Measurements from ENCODE around the gene MRPS2. TPM values are rescaled to one million over a fixed set of nuclear protein-coding genes. Genes with fewer than 3 reads are reported as not detected.
"Not testable (repeated sequence)": the region's sequence is repeated elsewhere in the genome, so short reads cannot be mapped to it uniquely, and the experiment has no call there.

Gene MRPS2
- total RNA-seq, 2 experiments from 2014 or later = 50.0 to 70.6 TPM

DNA sequence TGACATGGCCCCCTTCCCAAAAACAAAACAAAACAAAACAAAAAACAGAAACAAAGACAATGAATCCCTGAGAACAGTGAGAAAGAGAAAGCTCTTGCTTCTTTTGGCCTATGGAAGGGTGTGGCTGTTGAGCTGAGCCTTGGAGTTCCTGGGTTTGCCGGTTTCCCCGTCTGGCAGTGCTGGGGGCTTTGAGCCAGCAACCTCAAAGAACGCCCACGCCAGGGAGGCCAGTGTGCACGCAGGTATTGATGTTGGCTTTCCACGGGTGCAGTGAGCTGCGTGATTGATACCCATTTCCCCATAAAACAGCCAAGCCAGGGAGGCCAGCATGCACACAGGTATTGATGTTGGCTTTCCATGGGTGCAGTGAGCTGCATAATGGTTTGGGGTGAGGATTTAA is 12.4 kb downstream of the MRPS2 start:
- no peak overlapping the region for H3K4me3 Mint-ChIP-seq
- H3K9me3 Mint-ChIP-seq (ENCODE audit: low read depth) = peaks cover 9% of the 10 kb centered on the region
- H3K27me3 Mint-ChIP-seq = peaks cover 3% of the 10 kb centered on the region
- DNase-seq = no peak
- H3K36me3 Mint-ChIP-seq (ENCODE audit: low read depth) = no peaks in the 10 kb centered on the region
- ChIA-PET POLR2A (no interaction called here), CTCF (interaction anchor here (0.6 kb wide), 1 partner anchor 273 kb away, joined by 3 read pairs; no protein-coding TSS in a partner anchor)
- intact Hi-C loops (cut with DNase I, micrococcal nuclease) = no loop called here
- no peak overlapping the region for H3K27ac Mint-ChIP-seq
- ATAC-seq = no peak
- no peaks in the 10 kb centered on the region for H3K4me1 Mint-ChIP-seq

GRCh38 chr9:135513351-135513846 is 12.9 kb downstream of the MRPS2 start:
- peaks cover 9% of the 10 kb centered on the region for H3K9me3 Mint-ChIP-seq (ENCODE audit: low read depth)
- H3K27me3 Mint-ChIP-seq = peaks cover 3% of the 10 kb centered on the region
- H3K27ac Mint-ChIP-seq = no peak overlapping the region
- ChIA-PET POLR2A (no interaction called here), CTCF (interaction anchor here (0.6 kb wide), 1 partner anchor 273 kb away, joined by 3 read pairs; no protein-coding TSS in a partner anchor)
- no peaks in the 10 kb centered on the region for H3K4me1 Mint-ChIP-seq
- ATAC-seq (no peak), DNase-seq (no peak)
- no peak overlapping the region for H3K4me3 Mint-ChIP-seq
- no peaks in the 10 kb centered on the region for H3K36me3 Mint-ChIP-seq (ENCODE audit: low read depth)
- intact Hi-C loops (cut with DNase I, micrococcal nuclease) = no loop called here

DNA sequence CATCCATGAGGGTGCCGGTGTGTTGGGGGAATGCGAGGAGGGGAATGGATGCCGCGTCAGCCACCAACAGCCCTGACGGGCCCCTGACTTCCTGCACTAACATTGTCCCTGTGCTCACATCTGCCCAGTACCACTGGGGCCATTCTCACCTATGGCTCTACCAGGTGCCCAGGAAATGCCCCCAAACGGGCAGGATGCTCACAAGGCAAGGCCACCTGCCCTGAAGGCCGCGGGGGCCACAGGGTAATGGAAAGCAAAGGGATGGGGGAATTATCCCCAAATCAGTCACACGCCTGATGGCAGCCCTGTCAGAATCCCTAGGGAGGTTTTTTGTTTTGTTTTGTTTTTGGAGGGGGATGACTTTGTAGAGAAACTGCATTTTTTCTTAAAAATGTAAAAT is 13.4 kb downstream of the MRPS2 start:
- not testable (repeated sequence) for H3K4me1 Mint-ChIP-seq

DNA sequence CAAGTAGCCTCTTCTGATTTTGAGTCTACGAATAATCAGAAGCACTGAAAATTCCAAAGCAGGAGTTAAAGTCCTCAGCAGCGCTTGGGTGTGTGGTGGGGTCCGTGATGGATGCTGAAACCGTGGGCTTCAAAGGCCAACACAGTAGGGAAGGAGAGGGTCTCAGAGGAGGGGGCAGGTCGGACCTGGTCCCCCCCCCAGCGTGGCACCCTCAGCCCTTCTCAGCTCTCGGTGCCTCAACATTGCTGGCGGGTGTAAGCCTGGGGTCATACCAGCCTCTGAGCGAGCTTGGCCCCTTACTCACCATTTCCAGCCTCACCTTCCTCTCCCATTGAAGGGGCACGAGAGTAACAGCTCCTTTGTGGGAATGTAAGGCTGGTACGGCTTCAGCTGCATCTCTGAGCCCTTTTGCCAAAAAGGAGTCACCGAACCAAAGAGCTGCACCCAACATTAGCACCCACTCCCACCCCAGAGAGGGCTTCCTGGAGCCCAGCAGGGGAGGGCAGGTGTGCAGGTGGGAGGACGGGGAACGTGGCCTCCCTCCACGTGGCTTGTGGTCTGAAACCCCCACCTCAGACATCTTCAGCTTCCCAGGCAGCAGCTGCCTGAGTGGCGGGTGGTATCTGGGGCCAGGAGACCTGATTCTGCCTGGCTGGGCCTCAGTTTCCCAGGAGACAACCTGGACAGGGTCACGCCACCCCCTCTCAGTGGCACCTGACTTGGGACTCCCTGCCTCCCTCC is 14.0 kb downstream of the MRPS2 start:
- CTCF ChIA-PET = no interaction called here
- H3K36me3 Mint-ChIP-seq (ENCODE audit: low read depth) = no peaks in the 10 kb centered on the region
- no peak overlapping the region for H3K4me3 Mint-ChIP-seq

More for the DNA sequence above, 13.4 kb downstream of the MRPS2 start:
- H3K27me3 Mint-ChIP-seq; POLR2A ChIA-PET; ATAC-seq; CTCF ChIA-PET; intact Hi-C loops (cut with DNase I, micrococcal nuclease); H3K27ac Mint-ChIP-seq; H3K9me3 Mint-ChIP-seq (ENCODE audit: low read depth); DNase-seq; H3K4me3 Mint-ChIP-seq; H3K36me3 Mint-ChIP-seq (ENCODE audit: low read depth): not testable (repeated sequence)

DNA sequence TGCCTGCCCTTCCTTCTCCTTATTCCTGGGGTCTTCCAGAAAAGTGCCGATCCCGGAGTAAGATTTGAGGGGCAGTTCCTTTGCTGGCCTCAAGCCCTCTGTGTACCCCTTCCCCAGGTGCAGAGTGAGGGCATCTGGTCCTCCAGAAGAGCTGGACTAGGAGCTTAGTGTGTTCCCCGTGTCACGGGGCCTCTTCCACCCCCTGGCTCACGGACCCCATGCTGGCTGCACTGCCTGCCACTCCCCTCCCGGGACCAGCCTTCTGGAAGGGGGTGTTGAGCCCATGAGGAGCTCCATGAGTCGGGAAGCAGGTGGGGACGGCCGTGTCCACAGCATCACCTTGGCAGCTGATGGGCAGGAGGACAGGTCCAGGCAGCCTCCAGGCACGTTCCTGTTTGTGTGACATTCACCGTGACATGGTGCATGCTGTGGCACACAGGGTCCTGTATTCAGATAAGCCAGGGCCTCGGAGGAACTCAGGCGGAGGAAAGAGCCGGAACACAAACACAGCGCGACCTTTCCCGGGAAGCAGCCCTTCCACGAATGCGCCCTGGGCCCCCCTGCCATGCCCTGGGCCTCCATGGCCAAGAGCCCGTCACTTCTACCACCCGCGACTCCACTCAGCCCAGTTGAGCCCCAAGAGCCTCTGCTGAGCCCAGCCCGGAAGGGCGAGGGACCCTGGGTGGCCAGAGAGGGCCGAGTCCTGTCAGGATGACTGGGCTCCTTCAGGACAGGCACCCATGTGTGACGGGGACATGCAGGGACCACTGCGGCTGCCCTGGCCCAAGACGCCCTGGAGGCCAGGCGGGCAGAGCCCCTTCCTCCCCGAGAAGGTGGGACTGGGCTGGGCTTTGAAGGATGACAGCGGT is 14.8 kb downstream of the MRPS2 start:
- Mint-ChIP-seq H3K4me3 (no peak overlapping the region), H3K27me3 (peaks cover 4% of the 10 kb centered on the region), H3K4me1 (no peaks in the 10 kb centered on the region), H3K27ac (no peak overlapping the region), H3K36me3 (ENCODE audit: low read depth) (no peaks in the 10 kb centered on the region), H3K9me3 (ENCODE audit: low read depth) (no peaks in the 10 kb centered on the region)
- ChIA-PET POLR2A (no interaction called here), CTCF (no interaction called here)
- intact Hi-C loops (cut with DNase I, micrococcal nuclease) = no loop called here
- no peak for ATAC-seq
- no peak for DNase-seq

More for the DNA sequence above, 14.0 kb downstream of the MRPS2 start:
- POLR2A ChIA-PET = no interaction called here
- DNase-seq (no peak), ATAC-seq (no peak)
- intact Hi-C loops (cut with DNase I, micrococcal nuclease) = no loop called here
- H3K27ac Mint-ChIP-seq = no peak overlapping the region
- H3K9me3 Mint-ChIP-seq (ENCODE audit: low read depth) = peaks cover 1% of the 10 kb centered on the region
- H3K4me1 Mint-ChIP-seq = no peaks in the 10 kb centered on the region
- H3K27me3 Mint-ChIP-seq = peaks cover 3% of the 10 kb centered on the region

DNA sequence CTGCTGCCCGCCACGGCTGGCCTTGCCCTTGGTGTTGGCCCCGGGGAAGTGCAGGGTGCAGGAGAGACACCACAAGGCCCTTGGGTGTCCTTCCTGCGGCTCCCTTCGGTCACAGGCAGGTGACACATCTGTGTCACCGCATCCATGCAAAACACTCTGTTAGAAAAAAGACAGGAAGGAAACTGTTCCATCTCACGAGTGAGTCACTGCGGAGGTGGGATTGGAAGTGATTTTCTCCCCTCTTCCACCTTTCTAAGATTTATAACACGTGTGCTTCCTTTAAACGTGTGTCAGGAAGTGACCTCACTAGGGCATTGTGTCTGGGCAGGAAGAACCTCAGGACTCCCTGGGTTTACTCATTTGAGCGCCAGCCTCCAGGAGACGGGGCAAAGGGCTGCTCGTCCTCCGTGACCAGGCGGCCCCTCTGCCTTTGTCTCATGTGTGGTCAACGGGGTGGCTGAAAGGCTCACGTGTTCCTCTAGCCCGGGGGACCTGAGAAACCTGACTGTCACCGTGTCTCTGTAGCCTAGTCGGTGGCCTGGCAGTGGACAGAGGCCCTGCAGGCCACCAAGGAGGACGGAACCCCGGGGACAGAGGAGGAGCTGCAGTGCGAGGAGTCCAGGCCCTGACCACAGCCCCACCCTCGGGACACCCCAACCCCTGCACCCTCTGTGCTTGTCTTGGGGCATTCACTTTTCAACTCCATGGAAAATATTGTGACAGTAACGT is 15.8 kb downstream of the MRPS2 start:
- Mint-ChIP-seq H3K4me3 (no peak overlapping the region), H3K9me3 (ENCODE audit: low read depth) (no peaks in the 10 kb centered on the region), H3K27ac (peak overlapping the region; percentile 19), H3K4me1 (no peaks in the 10 kb centered on the region), H3K27me3 (peaks cover 4% of the 10 kb centered on the region), H3K36me3 (ENCODE audit: low read depth) (no peaks in the 10 kb centered on the region)
- DNase-seq = peak; percentile 39
- ATAC-seq = peak; percentile 60
- CTCF ChIA-PET = no interaction called here
- POLR2A ChIA-PET = no interaction called here
- intact Hi-C loops (cut with DNase I, micrococcal nuclease) = no loop called here

DNA sequence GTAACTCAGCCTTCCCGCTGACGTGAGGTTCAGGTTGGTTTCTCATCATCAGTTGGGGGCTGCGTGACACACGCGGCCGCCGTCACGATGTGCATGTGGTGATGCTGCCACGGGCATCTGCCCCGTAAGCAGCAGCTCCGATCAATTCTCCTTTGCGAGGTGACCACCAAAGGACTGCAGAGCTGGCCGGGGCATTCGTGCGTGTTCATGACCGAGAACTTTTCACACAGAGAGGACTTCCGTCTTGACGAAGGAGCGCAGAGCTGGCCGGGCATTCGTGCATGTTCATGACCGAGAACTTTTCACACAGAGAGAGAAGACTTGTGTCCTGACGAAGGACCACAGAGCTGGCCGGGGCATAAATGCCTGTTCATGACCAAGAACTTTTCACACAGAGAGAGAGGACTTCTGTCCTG is 16.9 kb downstream of the MRPS2 start:
- ATAC-seq (no peak), DNase-seq (no peak)
- ChIA-PET POLR2A (no interaction called here), CTCF (interaction anchor here (1.1 kb wide), 1 partner anchor 12 kb away, joined by 5 read pairs; no protein-coding TSS in a partner anchor)
- intact Hi-C loops (cut with DNase I, micrococcal nuclease) = no loop called here
- no peaks in the 10 kb centered on the region for H3K36me3 Mint-ChIP-seq (ENCODE audit: low read depth)
- H3K27ac Mint-ChIP-seq = no peak overlapping the region
- no peaks in the 10 kb centered on the region for H3K9me3 Mint-ChIP-seq (ENCODE audit: low read depth)
- no peaks in the 10 kb centered on the region for H3K4me1 Mint-ChIP-seq
- H3K4me3 Mint-ChIP-seq = no peak overlapping the region
- H3K27me3 Mint-ChIP-seq = peaks cover 4% of the 10 kb centered on the region

DNA sequence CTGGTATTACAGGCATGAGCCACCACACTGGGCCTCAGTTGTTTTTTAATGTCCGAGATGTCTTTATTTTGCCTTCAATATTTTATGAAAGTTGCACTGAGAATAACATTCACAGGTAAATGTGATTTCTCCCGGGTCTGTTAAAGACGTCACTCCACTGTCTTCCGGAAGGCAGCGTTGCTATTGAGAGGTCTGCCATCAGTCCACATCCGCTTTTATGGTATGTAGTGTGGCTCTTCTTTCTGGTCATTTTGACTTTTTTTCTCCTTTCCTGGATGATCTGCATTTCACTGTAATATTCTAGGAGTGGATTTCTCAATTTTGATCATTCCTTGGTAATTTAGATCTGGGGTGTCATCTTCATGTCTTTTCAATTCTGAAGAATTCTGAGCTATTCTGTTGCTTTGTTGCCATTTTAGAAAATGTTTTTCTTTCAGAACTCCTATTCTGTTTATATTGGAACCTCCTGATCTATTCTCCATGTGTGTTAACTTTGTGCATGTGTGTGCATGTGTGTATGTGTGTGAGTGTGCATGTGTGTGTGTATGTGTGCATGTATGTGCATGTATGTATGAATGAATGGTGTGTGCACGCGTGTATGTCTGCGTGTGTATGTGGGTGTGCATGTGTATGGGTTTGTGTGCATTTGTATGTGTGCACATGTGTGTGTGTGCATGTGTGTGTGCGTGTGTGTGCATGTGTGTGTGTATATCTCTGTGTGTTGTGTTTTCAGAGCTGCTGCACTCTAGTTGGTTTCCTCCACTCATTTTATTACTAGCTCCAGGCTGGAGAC is 18.9 kb downstream of the MRPS2 start:
- Mint-ChIP-seq H3K36me3 (ENCODE audit: low read depth) (no peaks in the 10 kb centered on the region), H3K27ac (no peak overlapping the region), H3K9me3 (ENCODE audit: low read depth) (no peaks in the 10 kb centered on the region), H3K4me1 (no peaks in the 10 kb centered on the region), H3K27me3 (peaks cover 4% of the 10 kb centered on the region), H3K4me3 (no peak overlapping the region)
- no peak for DNase-seq
- intact Hi-C loops (cut with DNase I, micrococcal nuclease) = no loop called here
- ATAC-seq = no peak
- CTCF ChIA-PET = no interaction called here
- POLR2A ChIA-PET = no interaction called here

GRCh38 chr9:135520916-135521607 is 20.6 kb downstream of the MRPS2 start, which contains the start of gene LCN1:
Gene LCN1, plus strand, starts transcription at chr9:135521440. Its CDS starts 58 bp downstream, at chr9:135521498.
- ChIA-PET CTCF (no interaction called here), POLR2A (no interaction called here)
- Mint-ChIP-seq H3K4me3 (no peak within 1 kb of the TSS), H3K27ac (no peak within 1 kb of the TSS), H3K9me3 (ENCODE audit: low read depth) (no peaks in the 10 kb centered on the region), H3K27me3 (peaks cover 4% of the 10 kb centered on the region), H3K4me1 (no peaks in the 10 kb centered on the region), H3K36me3 (ENCODE audit: low read depth) (no peaks in the 10 kb centered on the region)
- DNase-seq (no peak), ATAC-seq (no peak)
- intact Hi-C loops (cut with DNase I, micrococcal nuclease) = no loop called here

- intact Hi-C loops (cut with DNase I, micrococcal nuclease) = no loop called here
These were observed 21.2 kb downstream of the MRPS2 start for GRCh38 chr9:135521608-135522095.

More at GRCh38 chr9:135521608-135522095, 21.2 kb downstream of the MRPS2 start:
- Mint-ChIP-seq H3K9me3 (ENCODE audit: low read depth) (no peaks in the 10 kb centered on the region), H3K36me3 (ENCODE audit: low read depth) (no peaks in the 10 kb centered on the region), H3K27me3 (peaks cover 4% of the 10 kb centered on the region), H3K4me3 (no peak overlapping the region), H3K27ac (no peak overlapping the region), H3K4me1 (no peaks in the 10 kb centered on the region)
- DNase-seq = no peak
- ATAC-seq = no peak
- CTCF ChIA-PET = no interaction called here
- POLR2A ChIA-PET = no interaction called here
